Glomerular visceral epithelial cell (primary cell): ENCODE measurements around the gene SELENON.

ENCODE experiments used
- DNase-seq: peaks from one replicate; pipeline ENCODE4 v3.0.0-alpha.2; 2016; ENCODE audit errors: extremely low spot score

SELENON gene, protein sequence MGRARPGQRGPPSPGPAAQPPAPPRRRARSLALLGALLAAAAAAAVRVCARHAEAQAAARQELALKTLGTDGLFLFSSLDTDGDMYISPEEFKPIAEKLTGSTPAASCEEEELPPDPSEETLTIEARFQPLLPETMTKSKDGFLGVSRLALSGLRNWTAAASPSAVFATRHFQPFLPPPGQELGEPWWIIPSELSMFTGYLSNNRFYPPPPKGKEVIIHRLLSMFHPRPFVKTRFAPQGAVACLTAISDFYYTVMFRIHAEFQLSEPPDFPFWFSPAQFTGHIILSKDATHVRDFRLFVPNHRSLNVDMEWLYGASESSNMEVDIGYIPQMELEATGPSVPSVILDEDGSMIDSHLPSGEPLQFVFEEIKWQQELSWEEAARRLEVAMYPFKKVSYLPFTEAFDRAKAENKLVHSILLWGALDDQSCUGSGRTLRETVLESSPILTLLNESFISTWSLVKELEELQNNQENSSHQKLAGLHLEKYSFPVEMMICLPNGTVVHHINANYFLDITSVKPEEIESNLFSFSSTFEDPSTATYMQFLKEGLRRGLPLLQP

DNA sequence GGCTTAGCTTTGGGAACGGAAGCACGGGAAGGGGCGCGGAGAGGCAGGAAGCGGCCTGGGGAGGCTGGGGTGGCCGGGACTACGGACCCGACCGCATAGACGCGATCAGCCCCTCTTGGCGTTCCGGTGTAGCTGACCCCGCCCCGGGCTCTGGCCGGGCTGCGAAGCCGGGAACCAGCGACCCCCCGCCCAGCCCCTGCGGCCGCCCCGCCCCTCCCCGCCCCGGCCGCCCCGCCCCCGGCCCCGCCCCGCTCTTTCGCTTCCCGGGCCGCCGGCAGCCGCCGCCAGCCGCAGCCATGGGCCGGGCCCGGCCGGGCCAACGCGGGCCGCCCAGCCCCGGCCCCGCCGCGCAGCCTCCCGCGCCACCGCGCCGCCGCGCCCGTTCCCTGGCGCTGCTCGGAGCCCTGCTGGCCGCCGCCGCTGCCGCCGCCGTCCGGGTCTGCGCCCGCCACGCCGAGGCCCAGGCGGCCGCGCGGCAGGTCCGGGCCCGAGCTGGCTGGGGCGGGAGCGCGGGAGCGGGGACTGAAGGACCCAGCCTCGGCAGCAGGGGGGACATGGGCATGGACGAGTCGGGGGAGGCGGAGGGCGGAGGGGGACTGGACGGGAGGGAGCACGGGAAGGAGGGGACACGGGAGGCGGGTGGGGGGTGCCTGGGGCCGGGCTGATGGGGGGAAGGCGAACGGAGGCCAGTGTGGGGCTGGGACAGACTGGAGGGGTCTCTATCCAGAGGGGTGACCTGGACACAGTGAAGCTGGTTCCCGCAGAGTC, at the start of gene SELENON:
Gene SELENON, plus strand, starts transcription at position 259 of the 768 bp plus-strand sequence. Its CDS starts 38 bp downstream, at position 297.
- DNase-seq = peak; percentile 58

GRCh38 chr1:25750923-25751605, 48.9 kb upstream of the SELENON start:
- no peak for DNase-seq

DNA sequence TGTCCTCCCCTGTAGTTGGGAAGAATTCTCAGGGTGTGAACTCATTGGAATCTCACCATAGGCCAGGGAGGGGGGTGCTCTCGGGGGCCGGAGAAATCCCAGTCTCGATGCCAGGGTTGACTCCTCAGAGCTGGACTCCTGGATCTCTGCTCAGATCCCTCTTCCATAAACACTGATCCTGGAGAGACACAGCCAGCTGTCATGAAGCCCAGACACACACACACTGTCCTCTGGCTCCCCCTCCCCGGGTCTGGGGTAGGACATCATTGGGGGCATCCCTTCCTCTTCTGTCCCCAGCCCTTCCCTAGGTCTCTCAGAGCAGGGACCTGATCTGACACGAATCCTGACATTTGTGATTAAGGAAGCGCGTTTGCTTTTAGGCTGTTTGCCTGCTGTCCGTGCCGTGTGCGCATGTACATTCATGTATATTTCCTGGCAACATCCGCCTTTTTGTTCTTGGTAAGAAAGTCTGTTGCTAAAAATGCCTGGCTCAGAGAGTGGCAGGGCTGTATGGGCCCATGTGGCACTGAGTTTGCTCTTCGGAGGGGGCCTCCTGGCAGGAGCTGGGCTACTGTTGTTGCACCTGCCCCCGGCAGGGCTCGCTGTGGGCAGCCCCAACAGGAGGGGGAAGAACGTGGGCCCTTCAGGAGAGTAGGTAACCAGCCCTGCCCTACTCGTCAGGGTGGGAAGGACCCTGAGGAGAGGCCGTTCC, 45.4 kb upstream of the SELENON start:
- DNase-seq = no peak

DNA sequence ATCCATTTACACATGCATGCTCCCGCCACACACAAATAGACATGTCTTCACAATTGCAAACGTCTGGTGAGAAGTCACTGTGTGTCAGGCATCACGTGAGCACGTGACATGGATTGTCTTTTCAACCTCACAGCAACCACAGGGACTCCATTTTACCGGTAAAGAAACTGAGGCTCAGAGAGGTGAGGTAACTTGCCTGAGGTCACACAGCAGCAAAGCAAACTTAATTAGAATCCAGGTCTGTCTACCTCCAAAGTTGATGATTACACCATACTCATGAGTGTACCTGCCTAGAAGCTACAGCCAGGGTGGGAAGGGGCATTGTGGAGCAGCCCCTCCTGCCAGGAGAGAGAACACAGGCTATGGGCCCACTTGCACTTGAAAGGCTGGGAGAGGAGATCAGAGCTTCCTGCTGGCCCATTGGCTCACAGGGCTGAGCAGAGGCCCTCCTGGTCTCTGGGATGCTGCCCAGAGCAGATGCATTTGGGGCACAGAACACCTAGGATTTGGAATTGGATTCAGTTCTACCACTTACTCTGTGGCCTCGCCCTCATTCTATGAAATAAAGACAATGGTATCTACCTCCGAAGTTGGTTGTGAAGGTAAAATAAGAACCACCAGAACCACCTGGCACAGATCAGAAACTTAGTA, 44.4 kb upstream of the SELENON start:
- no peak for DNase-seq

- DNase-seq = no peak
These were observed 43.8 kb upstream of the SELENON start for GRCh38 chr1:25756215-25756614.

- DNase-seq = no peak
These were observed 42.7 kb upstream of the SELENON start for GRCh38 chr1:25757151-25757845.

DNA sequence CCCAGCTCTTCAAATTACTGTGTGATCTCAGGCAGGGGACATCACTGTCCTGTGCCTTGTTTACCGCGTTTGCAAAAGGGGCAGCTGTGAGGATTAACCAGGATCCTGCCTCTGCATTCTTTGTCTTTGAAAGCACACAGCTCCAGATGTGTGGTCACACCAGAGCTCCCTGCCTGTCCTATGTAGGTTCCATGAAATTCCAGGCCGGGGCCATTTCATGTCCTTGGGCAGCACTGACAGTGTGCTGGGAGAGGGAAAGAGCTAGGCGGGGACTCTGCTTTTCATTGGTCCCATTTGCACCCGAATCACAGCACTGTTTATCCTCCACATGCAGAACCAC, 42.2 kb upstream of the SELENON start:
- no peak for DNase-seq

DNA sequence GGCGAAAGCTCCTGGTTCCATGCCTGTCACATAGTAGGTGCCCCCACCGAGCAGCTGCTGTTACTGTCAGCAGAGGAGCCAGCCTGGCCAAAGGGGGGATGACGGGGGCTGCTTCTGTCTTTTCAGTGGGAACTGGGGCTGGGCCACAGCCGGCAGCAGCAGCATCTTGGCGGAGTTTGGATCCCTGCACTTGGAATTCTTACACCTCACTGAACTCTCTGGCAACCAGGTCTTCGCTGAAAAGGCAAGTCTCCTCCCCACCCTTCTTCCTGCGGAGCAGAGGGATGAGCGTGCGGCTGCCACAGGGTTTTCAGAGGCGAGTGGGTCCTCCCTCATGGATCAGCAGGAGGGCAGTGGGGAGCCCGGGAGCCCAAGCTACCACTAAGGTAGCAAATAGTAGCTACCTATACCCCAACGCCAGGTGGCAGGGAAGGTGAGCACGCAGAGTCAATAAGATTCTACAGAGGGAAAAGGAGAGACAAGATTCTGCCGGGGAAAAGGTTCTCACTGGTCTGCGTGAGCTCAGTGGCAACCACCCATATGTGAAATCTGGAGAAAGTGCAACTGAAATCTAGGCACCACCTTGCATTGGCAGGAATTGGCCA, 41.4 kb upstream of the SELENON start:
- DNase-seq = no peak

GRCh38 chr1:25760122-25760719, 39.8 kb upstream of the SELENON start:
- DNase-seq = no peak

- no peak for DNase-seq
These were observed 39.1 kb upstream of the SELENON start for GRCh38 chr1:25760871-25761270.

GRCh38 chr1:25763493-25763892, 36.5 kb upstream of the SELENON start:
- DNase-seq = no peak

DNA sequence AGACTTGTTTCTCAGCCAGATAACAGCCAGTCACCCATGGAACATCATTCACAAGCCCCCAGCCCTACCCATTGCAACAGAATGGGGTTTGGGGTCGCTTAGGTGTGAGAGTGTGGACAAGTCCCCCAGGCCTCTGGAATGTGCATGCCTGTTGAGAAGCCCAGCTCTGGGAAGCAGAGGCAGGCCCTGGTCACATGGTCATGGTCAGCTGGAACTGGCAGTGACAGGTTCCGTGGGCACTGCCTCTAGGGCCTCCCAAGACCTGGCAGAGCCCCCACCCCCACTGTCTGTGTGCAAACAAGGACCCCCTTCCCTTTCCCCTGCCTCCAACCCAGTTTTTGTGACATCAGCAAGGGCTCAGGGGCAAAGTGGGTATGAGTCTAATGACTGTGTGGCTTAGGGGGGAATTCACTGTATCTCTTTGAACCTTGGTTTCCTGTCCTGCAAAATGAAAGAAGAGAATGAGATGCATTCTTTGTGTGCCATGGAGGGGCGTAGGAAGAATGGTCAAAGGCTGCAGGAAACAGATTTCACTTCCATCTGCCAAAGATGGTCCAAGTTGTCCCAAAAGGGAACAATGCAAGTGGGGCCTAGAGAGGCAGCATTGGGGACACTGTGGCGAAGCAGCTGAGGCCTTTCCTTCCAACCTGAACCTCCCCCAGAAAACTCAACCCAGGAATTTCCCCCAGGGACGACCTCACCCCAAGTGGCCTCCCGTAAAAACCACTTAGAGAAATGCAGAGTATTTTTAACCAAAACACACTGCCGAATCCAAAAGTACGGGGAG, 34.7 kb upstream of the SELENON start:
- no peak for DNase-seq

DNA sequence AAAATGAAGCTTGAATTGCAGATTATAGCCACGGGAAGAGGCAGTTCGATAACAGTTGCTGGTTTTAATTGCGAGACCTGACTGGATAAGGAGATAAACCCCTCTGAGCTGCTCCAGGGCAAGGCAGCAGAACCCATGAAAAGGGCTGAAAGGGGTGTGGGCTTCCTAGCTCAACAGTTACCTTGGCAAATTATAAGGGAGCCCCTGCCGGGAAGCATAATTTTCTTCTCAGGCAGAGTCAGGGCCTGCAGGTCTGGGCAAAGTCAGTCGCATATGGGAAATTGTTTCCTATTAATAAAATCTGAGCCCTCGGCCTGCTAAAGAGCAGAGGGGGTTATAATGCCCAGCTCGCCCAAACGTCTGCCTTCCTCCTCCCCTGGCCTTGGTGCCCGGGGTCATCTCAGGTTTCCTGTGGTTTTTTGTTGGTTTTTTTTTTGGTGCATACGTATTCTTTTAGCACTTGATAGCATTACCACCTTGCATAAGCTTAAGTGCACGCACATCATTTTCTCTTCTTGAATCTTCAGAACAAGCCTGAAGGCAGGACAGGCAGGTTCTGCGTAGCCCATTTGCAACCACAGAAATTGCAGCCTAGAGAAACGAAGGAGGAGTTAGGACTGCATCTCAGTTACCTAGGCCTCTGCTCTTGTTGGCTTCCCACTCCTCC, 33.9 kb upstream of the SELENON start:
- DNase-seq = no peak

DNA sequence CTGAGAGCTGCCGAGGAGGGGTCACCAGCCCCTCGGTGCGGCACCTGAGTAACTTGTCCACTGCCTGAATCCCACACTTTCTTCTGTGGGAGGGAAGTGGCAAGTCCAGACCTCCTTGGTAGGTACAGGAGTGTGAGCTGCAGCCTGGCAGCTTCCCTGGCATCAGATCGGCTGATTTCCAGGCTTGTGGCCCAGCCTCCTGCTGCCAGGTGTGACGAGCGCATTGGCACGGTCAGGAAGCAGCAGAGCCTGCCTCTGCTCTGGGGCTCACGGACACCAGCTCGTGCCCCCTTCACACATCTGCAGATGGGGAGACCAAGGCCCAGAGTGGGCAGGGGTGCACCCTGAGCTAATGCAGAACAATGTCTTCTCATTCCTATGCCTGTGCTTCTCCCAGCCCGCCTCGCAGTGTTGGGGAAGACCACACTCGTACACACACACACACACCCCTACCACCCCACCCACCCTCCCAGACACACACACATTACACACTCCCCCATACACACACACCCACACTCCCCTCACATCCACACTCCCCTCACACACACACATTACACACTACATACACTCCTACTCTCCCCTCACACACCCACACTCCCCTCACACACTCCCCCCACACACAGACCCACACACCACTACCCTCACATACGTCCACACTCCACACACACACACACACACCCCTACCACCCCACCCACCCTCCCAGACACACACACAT, 33.1 kb upstream of the SELENON start:
- DNase-seq = no peak

DNA sequence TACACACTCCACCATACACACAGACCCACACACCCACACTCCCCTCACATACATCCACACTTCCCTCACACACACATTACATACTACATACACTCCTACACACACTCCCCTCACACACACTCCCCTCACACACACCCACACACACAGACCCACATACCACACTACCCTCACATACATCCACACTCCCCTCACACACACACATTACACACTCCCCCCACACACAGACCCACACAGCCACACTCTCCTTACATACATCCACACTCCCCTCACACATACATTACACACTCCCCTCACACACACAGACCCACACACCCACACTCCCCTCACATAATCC, 32.6 kb upstream of the SELENON start:
- no peak for DNase-seq

GRCh38 chr1:25768999-25769398, 31.0 kb upstream of the SELENON start:
- DNase-seq = no peak

GRCh38 chr1:25769625-25770383, 30.2 kb upstream of the SELENON start:
- DNase-seq = no peak
